ENCODE measurements around the gene GPALPP1.
A peak's percentile ranks its signal among the peaks of the same experiment; 100 is the strongest.

The GPALPP1 gene

GRCh38 chr13:45046445-45046844 lies 57.1 kb downstream of the GPALPP1 start:
- TF ChIP-seq CTCF (IDR thresholded peaks at IDR 0.05; ENCODE audit: insufficient read depth, low read depth, low read length, missing control alignments) = no peak
- no peak overlapping the region; the same call in 1 of the 2 replicates for H3K4me3 ChIP-seq (ENCODE audit: low read depth, low read length)
- DNase-seq (ENCODE audit: low read depth) = no peak

GRCh38 chr13:45047394-45048310 lies 58.3 kb downstream of the GPALPP1 start:
- peak; percentile 85 for DNase-seq (ENCODE audit: low read depth)
- H3K4me3 ChIP-seq (ENCODE audit: low read depth, low read length) = peak overlapping the region; percentile 48
- peak; percentile 96 for TF ChIP-seq CTCF (IDR thresholded peaks at IDR 0.05; ENCODE audit: insufficient read depth, low read depth, low read length, missing control alignments)

- TF ChIP-seq CTCF (IDR thresholded peaks at IDR 0.05; ENCODE audit: insufficient read depth, low read depth, low read length, missing control alignments) = no peak
- peak; percentile 20 for DNase-seq (ENCODE audit: low read depth)
- no peak overlapping the region for H3K4me3 ChIP-seq (ENCODE audit: low read depth, low read length)
These were observed 59.6 kb downstream of the GPALPP1 start for GRCh38 chr13:45048890-45049407.

- no peak for TF ChIP-seq CTCF (IDR thresholded peaks at IDR 0.05; ENCODE audit: insufficient read depth, low read depth, low read length, missing control alignments)
- no peak overlapping the region for H3K4me3 ChIP-seq (ENCODE audit: low read depth, low read length)
- no peak for DNase-seq (ENCODE audit: low read depth)
These were observed 60.1 kb downstream of the GPALPP1 start for GRCh38 chr13:45049478-45049877.

GRCh38 chr13:45051315-45051714 lies 62.0 kb downstream of the GPALPP1 start:
- no peak for DNase-seq (ENCODE audit: low read depth)
- no peak for TF ChIP-seq CTCF (IDR thresholded peaks at IDR 0.05; ENCODE audit: insufficient read depth, low read depth, low read length, missing control alignments)
- no peak overlapping the region for H3K4me3 ChIP-seq (ENCODE audit: low read depth, low read length)

- TF ChIP-seq CTCF (IDR thresholded peaks at IDR 0.05; ENCODE audit: insufficient read depth, low read depth, low read length, missing control alignments) = no peak
These were observed 66.0 kb downstream of the GPALPP1 start for GRCh38 chr13:45055198-45055901.

More at GRCh38 chr13:45055198-45055901, 66.0 kb downstream of the GPALPP1 start:
- DNase-seq (ENCODE audit: low read depth) = peak; percentile 50
- H3K4me3 ChIP-seq (ENCODE audit: low read depth, low read length) = no peak overlapping the region

All from GM12865 (cell line).